Activated T-cell treated with anti-CD3 and anti-CD28 coated beads, Interleukin-2, amount 50 U/mL, for 1 hour (primary cell): Measurements from ENCODE around the gene PRR12.
"Not testable (repeated sequence)": the region's sequence is repeated elsewhere in the genome, so short reads cannot be mapped to it uniquely, and the experiment has no call there.

Experiments used
- DNase-seq: peaks from one replicate; pipeline ENCODE4 v3.0.0-alpha.2; 2020

Gene PRR12

DNA sequence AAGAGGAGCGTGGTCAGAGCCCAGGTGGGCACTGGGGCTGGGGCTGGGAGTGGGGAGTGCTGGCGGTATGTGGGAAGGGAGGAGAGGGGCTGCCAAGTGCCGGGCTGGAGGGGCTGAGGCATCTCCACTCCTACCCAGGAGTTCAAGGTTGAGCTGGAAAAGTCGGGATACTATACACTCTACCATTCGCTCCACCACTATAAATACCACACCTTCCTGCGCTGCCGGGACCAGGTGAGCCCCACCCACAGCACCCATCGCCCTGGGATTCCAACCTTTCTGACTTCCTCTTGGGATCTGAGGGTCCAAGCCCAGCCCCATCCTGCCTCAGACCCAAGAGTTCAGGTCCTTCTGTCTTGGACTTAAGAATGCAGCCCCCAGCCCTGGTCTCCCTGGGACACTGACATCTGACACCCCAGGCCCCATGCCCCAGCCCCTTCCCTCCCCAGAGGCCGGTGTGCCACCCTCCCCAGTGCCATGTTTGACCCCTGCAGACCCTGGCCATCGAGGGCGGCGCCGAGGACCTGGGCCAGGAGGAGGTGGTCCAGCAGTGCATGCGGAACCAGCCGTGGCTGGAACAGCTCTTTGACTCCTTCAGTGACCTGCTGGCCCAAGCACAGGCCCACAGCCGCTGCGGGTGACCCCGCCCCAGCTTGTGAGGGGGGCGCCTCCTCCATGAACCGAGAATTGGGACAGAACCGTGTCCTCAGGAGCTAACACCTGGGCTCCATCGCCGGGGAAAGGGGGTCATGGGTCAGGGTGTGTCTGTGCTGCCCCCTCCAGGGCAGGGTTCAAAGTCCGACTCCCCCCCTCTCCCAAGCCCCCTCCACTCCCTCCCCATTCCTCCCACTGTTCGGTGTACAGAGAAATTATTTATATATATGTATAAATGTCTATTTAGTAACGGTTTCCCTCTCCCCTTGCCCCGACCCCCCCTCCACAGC, 34.3 kb downstream of the PRR12 start:
- DNase-seq: no peak

DNA sequence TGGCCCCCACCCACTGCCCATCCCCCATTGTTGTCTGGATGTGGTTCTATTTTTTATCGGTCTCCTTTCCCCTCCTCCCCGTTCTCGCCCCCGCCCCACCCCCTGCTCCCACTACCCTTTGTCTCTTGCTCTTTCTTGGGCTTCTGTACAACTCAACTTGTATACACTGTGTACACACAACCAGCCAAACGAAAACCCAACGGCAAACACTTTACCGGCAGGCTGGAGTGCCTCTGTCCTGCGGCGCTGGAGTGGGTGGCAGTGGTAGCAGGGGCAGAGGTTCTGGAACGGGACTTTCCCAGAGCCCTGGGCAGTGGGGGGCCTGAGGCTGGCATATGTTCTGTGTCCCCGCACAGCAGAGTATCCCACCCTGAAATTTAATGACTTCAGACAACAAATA, 35.2 kb downstream of the PRR12 start:
- no peak for DNase-seq

DNA sequence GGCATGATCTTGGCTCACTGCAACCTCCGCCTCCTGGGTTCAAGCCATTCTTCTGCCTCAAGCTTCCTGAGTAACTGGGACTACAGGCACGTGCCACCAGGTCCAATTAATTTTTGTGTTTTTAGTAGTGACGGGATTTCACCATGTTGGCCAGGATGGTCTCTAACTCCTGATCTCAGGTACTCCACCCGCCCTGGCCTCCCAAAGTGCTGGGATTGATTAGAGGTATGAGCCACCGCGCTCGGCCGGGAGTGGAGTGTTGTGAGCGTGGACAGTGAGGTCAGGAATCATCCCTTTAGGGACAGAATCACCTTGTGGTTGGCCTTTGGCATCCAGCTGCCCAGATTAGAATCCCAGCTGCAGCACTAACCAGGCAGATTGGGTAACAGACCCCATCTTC, 38.7 kb downstream of the PRR12 start:
- DNase-seq: no peak

DNA sequence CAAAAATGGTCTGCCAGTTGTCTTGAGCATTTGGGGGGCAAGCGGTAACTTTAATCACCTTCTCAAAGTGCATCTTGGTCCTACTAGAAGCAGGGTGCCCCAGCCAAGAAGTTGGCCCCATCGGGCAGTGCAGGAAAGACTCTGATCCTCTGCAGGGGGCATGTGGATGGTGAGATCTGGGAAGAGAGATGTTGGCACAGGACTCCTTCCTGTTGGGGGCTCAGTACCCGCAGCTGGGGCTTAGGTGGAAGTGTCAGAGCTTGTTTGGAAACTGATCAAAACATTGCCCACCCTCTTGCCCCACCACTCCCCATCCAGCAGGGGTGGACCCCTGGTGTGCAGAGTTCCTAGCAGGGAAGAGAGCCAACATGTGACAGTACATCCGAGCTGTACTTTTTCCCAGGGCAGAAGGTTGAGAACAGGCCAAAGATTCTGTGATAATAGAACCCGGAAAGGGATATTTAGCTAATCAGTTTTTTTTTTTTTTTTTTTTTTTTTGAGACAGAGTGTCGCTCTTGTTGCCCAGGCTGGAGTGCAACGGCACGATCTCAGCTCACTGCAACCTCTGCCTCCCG, 40.1 kb downstream of the PRR12 start:
- no peak for DNase-seq

DNA sequence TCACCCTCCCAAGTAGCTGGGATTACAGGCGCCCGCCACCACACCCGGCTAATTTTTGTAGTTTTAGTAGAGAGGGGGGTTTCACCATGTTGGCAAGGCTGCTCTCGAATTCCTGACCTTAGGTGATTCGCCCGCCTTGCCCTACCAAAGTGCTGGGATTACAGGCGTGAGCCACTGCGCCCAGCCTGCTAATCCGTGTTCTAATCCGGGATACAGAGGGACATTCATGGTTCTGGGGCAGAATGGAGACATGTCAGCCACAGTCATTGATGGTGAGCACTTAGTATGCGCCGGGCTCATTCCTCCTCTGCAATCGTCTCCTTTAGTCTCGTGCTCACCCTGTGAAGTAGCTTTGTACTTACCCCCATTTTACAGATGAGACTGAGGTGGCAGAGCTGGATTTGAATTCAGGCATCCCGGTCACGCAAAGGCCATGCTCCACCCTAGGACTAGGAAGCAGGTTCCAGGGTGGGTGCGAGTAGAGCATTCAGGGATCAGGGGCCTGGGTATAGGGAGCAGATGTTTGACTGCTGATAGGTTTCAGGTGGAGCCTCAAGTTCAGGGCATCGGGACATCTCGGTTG, 40.7 kb downstream of the PRR12 start:
- DNase-seq: no peak

DNA sequence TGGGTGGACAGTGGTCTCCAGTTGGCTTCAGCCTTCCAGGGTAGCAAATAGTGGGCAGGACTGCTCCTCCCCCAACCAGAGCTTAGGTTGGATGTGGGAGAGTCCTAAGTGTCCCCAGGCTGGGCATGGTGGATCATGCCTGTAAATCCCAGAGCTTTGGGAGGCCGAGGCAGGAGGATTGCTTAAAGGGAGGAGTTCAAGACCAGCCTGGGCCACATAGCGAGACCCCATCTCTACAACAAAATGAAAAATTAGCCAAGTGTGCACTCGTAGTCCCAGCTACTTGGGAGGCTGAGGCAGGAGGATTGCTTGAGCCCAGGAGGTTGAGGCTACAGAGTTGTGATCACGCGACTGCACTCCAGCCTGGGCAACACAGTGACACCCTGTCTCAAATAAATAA, 41.6 kb downstream of the PRR12 start:
- DNase-seq: no peak

DNA sequence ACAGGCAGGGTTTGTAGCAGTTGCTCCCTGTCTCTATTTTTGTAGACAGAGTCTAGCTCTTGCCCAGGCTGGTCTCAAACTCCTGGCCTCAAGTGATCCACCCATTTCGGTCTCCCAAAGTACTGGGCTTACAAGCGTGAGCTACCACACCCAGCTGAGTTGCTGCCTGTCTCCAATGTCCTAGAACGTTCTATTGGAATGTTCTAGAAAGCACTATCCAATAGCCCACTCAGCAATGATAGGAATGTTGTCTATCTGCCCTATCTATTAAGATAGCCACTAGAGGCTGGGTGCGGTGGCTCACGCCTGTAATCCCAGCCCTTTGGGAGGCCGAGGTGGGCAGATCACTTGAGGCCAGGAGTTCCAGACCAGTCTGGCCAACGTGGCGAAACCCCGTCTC, 42.3 kb downstream of the PRR12 start:
- not testable (repeated sequence) for DNase-seq

DNA sequence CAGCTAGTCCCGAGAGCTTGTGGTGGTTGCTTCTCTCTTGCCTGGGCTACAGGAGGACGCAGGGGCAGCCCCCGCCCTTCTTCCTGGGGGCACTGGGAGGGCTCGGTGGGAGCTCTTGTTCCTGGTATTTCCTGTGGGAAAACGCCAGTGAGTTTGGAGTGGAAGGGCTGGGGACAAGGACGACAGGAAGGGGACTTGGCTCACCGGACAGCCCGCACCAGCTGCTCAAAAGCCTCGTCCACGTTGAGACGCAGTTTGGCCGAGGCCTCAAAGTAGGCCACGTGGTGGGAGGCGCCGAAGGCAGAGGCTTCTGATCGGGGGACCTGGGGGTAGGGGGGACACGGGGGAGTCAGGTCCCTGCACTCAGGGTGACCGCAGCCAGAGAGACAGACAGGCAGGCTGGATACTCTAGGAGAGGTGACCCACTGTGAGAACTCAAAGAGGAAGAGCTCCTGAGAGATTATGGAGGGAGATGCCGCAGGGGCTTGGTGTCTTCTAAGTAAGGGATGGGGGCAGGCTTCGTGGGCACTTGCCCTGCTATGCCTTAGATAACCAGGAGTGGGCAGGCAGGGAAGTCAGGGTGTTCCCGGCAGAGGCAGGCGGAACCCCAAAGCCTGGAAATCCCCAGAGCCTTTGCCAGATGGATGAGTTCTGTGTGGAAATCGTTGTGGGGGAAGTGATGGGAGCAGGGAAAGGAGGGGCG, 44.7 kb downstream of the PRR12 start:
- DNase-seq: no peak

DNA sequence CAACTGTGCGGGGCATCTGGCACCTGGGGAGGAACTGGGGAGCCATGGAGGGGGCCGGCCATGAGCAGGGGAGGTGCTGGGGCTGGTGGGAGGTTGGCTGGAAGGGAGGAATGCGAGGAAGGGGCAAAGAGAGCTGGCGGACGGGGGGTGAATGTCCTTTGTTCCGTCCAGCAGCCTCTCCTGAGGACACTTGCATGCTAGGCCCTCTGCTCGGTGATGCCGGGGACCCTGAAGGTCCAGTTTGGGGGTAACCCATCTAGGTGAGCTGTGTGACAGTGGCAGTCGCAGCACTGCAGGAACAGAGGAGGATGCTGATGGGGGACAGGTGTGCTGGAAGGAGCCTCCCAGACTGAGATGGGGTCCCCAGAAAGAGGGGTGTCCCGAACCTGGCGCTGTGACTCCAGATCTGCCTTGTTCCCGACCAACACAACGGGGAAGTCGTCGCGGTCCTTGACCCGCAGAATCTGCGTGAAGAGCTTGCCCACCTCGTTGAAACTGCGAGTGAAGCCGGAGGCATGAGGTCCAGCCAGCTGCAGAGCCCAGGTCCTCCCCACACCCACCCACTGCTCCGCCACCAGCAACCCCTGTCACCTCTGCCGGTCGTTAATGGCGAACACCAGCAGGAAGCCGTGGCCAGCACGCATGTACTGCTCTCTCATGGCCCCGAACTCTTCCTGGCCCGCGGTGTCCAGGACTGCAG, 45.4 kb downstream of the PRR12 start:
- DNase-seq: no peak

DNA sequence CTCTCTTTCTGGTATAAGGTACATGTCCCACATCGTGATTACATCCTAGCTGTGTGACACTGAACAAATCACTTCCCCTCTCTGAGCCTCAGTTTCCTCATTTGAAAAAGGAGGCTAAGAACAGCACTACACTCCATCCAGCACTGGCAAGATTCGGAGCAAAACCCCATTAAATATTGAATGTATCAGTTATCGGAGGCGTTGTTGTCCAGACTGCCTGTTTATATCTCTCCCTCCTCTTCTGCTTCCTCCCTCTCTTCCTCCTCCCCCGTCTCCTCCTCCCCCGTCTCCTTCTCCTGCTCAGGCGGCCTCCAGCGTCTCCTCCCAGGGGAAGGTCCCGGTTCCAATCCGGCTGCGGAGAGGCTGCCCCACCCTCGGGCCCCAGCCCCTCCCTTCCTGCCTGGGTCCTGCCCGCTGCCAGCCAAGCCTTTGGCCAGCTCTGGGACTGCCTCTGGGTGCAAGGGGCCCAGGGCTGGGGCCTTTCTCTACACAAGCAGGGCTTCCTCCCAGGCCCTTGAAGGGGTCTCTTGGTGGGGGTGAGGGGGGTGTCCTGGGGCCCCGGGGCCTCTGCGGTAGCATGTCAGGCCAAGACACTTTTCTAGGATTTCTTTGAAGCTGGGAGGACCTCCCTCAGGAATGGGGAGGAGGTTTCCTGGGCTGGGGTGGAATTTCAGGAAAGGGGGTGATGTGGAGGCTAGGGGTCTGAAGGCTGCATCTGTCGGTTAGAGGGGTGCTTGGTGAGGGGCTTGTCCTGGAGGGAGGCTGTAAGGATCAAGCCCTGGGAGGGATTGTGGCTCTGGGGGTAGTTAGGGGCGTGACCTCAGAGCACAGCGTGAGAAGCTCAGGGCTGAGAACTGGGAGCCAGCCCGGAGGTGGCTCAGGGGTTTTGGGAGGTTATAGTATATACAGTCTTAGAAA, 47.1 kb downstream of the PRR12 start:
- no peak for DNase-seq

DNA sequence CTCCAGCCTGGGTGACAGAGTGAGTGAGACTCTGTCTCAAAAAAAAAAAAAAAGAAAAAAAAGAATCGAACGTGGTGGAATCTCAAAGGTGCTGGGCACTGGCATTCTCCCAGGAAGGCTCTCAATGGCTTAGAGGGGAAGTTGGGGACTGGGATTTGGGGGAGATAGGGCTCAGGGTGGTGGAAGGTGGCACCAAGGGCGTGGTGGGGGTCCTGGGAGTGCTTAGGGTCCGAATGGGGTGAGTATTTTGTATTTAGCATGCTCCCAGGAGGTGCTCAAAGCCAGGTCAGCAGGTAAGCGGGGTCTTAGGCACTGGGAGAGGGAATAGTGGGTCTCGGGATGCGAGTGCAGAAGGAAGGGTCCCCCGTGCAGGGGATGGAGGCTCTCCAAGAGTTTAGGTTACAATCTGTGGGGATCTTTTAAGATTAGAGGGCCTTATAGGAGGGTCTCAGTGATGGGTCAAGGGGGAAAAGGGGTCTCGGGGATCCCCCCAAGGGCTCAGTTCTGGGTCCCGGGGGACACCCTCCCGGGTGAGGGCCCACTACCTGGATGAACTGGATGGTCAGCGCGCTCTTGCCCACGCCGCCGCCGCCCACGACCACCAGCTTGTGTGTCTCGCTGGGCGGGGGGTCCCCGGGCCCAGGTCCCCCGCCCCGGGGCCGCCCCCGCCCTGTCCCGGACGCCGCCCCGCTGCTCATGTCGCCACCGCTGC, 48.6 kb downstream of the PRR12 start:
- DNase-seq: no peak

DNA sequence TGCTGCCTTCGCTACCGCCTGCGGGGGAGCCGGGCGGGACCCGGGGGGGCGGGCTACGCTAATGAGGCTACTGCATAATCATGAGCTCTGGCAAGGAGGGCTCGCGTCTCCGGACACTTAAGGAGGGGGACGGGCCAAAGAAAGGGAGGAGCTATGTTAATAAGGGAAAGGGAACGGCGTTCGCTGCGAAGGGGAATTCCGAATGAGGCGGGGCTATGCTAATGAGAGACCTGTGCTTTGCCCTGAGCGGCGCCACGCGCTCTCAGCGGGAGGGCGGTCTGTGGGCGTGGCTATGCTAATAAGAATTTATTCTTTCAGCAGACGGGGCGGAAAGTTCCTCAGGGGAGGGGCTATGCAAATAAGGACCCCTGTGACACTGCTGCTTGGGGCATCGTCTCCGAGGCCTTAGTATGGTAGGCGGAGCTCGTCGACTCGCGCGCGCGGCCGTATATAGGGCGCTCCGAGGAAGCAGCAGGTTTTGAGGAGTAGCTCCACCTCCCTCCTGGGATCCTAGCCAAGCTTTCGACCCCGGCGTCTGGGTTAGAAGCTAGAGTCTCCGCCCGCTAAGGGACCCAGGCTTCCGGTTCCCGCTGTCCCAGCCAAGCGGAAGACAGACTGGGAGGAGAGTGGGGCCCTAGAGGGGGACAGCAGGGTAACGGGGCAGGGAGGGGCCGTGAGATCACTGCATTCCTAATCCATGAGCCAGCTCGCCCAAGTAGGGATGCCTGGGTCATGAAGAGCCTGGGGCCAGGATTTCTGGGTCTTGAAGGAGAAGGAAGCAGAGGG, 49.3 kb downstream of the PRR12 start, which contains the start of gene RRAS:
RRAS (minus strand) TSS at position 31 of the 786 bp plus-strand sequence. CDS start 45 bp downstream, outside the sequence.
- peak; percentile 98 for DNase-seq

DNA sequence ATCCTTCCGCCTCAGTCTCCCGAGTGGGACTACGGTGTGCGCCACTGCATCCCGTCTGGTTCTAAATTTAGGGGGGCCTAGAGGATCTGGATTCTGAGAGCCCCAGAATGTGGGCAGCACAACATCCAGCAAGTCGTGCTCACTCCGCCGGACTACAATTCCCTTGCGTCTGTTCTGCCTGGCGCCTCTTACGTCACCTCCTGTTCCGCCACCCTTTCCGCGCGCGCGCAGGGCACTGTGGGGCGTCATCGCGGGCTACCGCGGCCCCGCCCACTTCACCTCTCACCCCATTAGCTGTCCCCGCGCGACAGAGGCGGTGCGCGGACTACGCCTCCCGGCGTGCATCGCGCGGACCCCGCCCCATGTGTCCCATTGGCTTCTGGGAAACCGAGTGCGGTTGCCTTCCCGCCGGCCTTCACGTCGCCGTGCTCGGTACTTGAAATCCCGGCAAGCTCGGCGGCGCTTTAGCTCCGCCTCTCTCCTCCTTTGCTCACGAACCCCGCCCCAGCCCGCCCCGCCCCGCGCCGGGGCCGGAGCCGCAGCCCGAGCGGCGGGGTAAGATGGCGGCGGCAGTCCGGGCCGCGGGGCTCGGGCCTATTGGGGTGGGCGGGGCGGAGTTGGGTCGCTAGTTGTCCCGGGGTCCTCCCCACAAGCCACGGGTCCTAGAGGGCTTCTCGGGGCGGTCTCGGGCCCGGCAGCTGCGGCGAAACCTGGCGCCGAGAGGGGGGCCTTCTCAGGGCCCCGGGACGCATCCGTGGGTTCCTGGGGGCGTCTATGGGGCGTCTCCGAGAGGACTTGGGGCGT, 50.9 kb downstream of the PRR12 start, which contains the start of gene SCAF1:
SCAF1 (plus strand) TSS at position 522 of the 804 bp plus-strand sequence. CDS start 2,818 bp downstream, outside the sequence.
- DNase-seq: peak; percentile 99

DNA sequence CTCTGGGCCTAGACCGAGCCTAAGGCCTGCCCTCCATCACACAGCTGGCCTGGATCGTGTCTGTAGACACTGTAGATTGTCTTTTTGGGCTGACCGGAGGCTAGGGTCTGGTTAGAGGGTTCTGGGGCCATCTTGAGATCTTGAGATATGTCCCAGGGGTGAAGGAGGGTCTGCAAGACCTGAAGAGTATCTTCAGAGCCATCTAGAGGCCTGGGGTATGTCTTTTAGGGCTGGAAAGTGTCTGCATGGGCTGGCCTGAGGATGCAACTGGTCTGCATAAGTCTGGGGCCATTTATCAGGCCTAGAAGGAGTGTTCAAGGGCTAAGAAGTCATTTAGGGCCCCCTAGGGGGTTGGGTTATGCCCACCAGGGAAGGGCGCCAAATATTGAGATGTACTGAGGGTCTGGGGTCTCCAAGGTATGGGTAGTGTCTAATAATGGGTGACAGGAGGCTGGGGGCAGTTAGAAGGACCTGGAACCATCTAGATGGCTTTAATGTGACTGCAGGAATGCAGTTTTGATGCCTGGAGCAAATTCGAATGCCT, 51.6 kb downstream of the PRR12 start:
- no peak for DNase-seq

DNA sequence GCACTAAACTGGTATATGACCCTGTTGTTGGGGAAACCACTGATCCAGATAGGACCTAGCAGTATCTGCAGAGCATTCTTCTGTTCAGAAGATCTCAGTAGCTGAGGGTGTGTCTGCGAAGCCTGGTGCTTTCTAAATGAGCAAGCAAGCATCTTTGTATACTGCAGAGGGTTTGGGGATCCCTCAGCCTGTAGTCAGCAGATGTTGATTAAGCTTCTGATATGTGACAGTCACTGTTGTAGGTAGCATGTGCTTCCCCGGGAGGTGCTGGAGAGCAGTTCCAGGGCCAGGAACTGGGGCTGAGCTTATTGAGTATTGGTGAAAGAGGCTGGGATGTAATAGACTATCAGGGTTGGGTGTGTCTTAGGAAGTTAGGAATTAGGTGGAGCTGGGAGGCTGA, 52.5 kb downstream of the PRR12 start:
- no peak for DNase-seq

DNA sequence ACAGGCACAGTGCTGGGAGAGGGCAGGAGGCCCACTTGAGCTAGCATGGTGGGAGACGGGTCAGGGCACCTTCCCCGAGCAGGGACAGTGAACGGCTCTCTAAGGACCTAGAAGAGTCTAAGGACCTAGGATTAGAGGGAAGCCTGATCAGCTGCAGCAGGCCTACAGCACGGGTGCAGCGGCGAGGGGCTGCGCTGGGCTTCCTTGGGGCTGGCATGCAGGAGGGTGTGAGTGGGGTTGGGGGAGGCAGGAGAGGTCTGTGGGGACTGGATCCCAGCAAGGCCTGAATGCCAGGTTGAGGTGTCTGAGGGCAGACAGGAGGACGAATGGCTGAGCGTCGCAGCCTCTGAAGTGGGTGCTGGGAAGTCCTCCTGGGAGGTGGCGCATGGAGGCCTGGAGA, 54.6 kb downstream of the PRR12 start:
- no peak for DNase-seq

DNA sequence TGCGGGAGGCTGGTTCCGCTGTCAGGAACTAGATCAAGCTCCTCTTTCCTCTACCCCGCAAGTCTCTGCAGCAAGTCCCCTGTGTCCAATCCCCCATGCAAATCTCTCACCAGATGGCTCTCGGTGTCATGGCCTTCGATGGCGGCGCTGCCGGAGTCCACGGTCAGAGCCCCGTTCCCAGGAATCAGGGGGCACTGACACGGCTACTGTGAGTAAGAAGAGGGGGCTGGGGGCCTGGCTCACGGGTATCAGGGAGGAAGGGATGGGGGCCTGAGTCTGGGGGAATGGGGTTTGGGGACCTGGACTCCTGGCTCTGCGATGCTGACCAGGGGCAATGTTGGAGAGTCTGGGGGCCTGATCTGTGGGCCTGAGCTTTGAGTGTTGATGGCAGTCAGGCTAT, 55.0 kb downstream of the PRR12 start:
- no peak for DNase-seq

DNA sequence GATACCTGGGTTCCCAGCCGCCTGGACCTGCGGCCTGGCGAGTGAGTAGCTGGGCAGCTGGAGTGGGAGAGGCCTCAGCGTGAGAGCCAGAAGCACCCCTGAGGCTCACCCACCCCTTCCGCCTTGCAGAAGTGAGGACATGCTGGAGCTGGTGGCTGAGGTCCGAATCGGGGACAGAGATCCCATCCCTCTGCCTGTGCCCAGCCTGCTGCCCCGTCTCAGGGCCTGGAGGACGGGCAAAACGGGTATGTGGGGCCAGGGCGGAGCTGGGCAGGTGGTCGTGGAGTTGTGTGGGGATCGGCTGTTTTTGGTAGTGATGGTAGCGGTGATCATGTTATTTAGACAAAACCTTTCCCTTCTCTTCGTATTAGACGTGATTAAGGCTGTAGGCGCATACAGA, 55.6 kb downstream of the PRR12 start:
- no peak for DNase-seq
